ENCODE results near the gene KIAA1755.

KIAA1755 gene

GRCh38 chr20:38175304-38176180 lies 85.0 kb downstream of the KIAA1755 start:
- Histone ChIP-seq H3K4me3 (ENCODE audit: low read length) (no peak overlapping the region), H3K36me3 (ENCODE audit: control insufficient read depth, low read length) (no peaks in the 10 kb centered on the region), H3K4me2 (ENCODE audit: low read length) (no peak overlapping the region), H3K9me2 (replicated peaks; ENCODE audit: control insufficient read depth, low read length) (no peaks in the 10 kb centered on the region), H3K9me3 (ENCODE audit: control insufficient read depth, insufficient read depth, low read length) (no peaks in the 10 kb centered on the region), H3K79me2 (ENCODE audit: control insufficient read depth, low read length) (no peaks in the 10 kb centered on the region), H4K20me1 (ENCODE audit: control insufficient read depth, insufficient read depth, low read depth, low read length) (no peaks in the 10 kb centered on the region), H3K27me3 (ENCODE audit: control insufficient read depth, low read length) (0 out of 2 replicates have a peak, but pooled peaks cover 5% of the 10 kb centered on the region), H3K4me1 (ENCODE audit: control insufficient read depth, low read length) (no peaks in the 10 kb centered on the region), H3F3A (ENCODE audit: control insufficient read depth, insufficient read depth) (no peaks in the 10 kb centered on the region), H3K27ac (ENCODE audit: low read depth, low read length) (no peak overlapping the region)
- TF ChIP-seq CTCF (IDR thresholded peaks at IDR 0.05; ENCODE audit: low read depth, low read length, poor library complexity, severe bottlenecking), result no peak
- TF ChIP-seq EZH2phosphoT487 (IDR thresholded peaks at IDR 0.05; ENCODE audit: borderline replicate concordance, low read length), result no peak

GRCh38 chr20:38173237-38174156 lies 87.0 kb downstream of the KIAA1755 start:
- Histone ChIP-seq H3K27me3 (ENCODE audit: control insufficient read depth, low read length) (0 out of 2 replicates have a peak, but pooled peaks cover 5% of the 10 kb centered on the region), H3K9me3 (ENCODE audit: control insufficient read depth, insufficient read depth, low read length) (no peaks in the 10 kb centered on the region), H3K36me3 (ENCODE audit: control insufficient read depth, low read length) (no peaks in the 10 kb centered on the region), H3K4me1 (ENCODE audit: control insufficient read depth, low read length) (no peaks in the 10 kb centered on the region), H3K4me3 (ENCODE audit: low read length) (no peak overlapping the region), H3K9me2 (replicated peaks; ENCODE audit: control insufficient read depth, low read length) (no peaks in the 10 kb centered on the region), H4K20me1 (ENCODE audit: control insufficient read depth, insufficient read depth, low read depth, low read length) (no peaks in the 10 kb centered on the region), H3K79me2 (ENCODE audit: control insufficient read depth, low read length) (no peaks in the 10 kb centered on the region), H3K27ac (ENCODE audit: low read depth, low read length) (no peak overlapping the region), H3F3A (ENCODE audit: control insufficient read depth, insufficient read depth) (no peaks in the 10 kb centered on the region), H3K4me2 (ENCODE audit: low read length) (no peak overlapping the region)
- TF ChIP-seq EZH2phosphoT487 (IDR thresholded peaks at IDR 0.05; ENCODE audit: borderline replicate concordance, low read length) (no peak), CTCF (IDR thresholded peaks at IDR 0.05; ENCODE audit: low read depth, low read length, poor library complexity, severe bottlenecking) (no peak)

- Histone ChIP-seq H3K27ac (ENCODE audit: low read depth, low read length) (no peak overlapping the region), H3K4me3 (ENCODE audit: low read length) (no peak overlapping the region), H3F3A (ENCODE audit: control insufficient read depth, insufficient read depth) (no peaks in the 10 kb centered on the region), H3K4me2 (ENCODE audit: low read length) (no peak overlapping the region), H3K9me2 (replicated peaks; ENCODE audit: control insufficient read depth, low read length) (no peaks in the 10 kb centered on the region), H3K79me2 (ENCODE audit: control insufficient read depth, low read length) (no peaks in the 10 kb centered on the region), H3K9me3 (ENCODE audit: control insufficient read depth, insufficient read depth, low read length) (no peaks in the 10 kb centered on the region), H4K20me1 (ENCODE audit: control insufficient read depth, insufficient read depth, low read depth, low read length) (no peaks in the 10 kb centered on the region), H3K27me3 (ENCODE audit: control insufficient read depth, low read length) (0 out of 2 replicates have a peak, but pooled peaks cover 5% of the 10 kb centered on the region), H3K36me3 (ENCODE audit: control insufficient read depth, low read length) (no peaks in the 10 kb centered on the region), H3K4me1 (ENCODE audit: control insufficient read depth, low read length) (no peaks in the 10 kb centered on the region)
- TF ChIP-seq CTCF (IDR thresholded peaks at IDR 0.05; ENCODE audit: low read depth, low read length, poor library complexity, severe bottlenecking) (no peak), EZH2phosphoT487 (IDR thresholded peaks at IDR 0.05; ENCODE audit: borderline replicate concordance, low read length) (no peak)
Observed at GRCh38 chr20:38172408-38172807, 88.1 kb downstream of the KIAA1755 start.

Measured in DOHH2 (cell line).